Adrenal gland (tissue), 12 donors: ENCODE results near the gene LRP1. TPM values are rescaled to one million over a fixed set of nuclear protein-coding genes. Genes with fewer than 3 reads are reported as not detected.
A peak's percentile ranks its signal among the peaks of the same experiment; 100 is the strongest.

Experiments used
- DNase-seq, 7 donors: peaks; one replicate each; pipeline ENCODE4 v3.0.0-alpha.2; 2019 to 2020
- H3K27ac ChIP-seq, 5 donors: fragments of 200-600 bp; sonication (generic) in 4 of 5; 1 replicate in 3 of 5; 2 replicates in 2 of 5; pipeline versions ENCODE4 v1.5.1 to v1.8.0; 2016 to 2020; ENCODE audit warnings: mild to moderate bottlenecking in 1 of 5
- H3K27me3 ChIP-seq: fragments of 200-600 bp; 2 replicates; pipeline ENCODE4 v1.8.0; 2021
- H3K36me3 ChIP-seq, 2 donors: fragments of 200-600 bp; replicated peaks in 1 of 2; 1 replicate in 1 of 2; 2 replicates in 1 of 2; pipeline versions ENCODE4 v1.5.1 to v1.8.0; 2018 to 2022
- H3K4me1 ChIP-seq, 2 donors: fragments of 200-600 bp; replicated peaks in 1 of 2; 1 replicate in 1 of 2; 2 replicates in 1 of 2; pipeline versions ENCODE4 v1.5.1 to v1.8.0; 2018 to 2021
- H3K4me3 ChIP-seq, 4 donors: fragments of 200-600 bp; sonication (generic) in 3 of 4; one replicate each; pipeline ENCODE4 v1.5.1; 2016 to 2018
- H3K9me3 ChIP-seq, 3 donors: fragments of 200-600 bp; sonication (generic) in 1 of 3; replicated peaks in 1 of 3; 1 replicate in 2 of 3; 2 replicates in 1 of 3; pipeline versions ENCODE4 v1.5.1 to v1.8.0; 2016 to 2021
- CTCF ChIP-seq, 6 experiments: fragments of 450-650 bp in 4 of 6; fragments of 200-600 bp in 2 of 6; sonication (generic) in 1 of 6; IDR thresholded peaks; 1 replicate in 5 of 6; 2 replicates in 1 of 6; pipeline versions ENCODE4 v1.5.1 to v1.8.0; 2016 to 2021; ENCODE audit warnings: antibody characterized with exemption in 6 of 6, mild to moderate bottlenecking in 2 of 6, moderate library complexity in 1 of 6
- POLR2A ChIP-seq, 2 donors: fragments of 450-650 bp; IDR thresholded peaks; one replicate each; pipeline ENCODE4 v1.6.1; 2017; ENCODE audit warnings: antibody characterized with exemption in 2 of 2, mild to moderate bottlenecking in 2 of 2, moderate library complexity in 1 of 2
- WGBS, 4 donors: extraction: QIAGEN DNeasy Blood & Tissue Kit in 2 of 4; methylation state at CpG; one replicate each; pipeline versions ENCODE4 v1.1.5 to v1.1.7; 2013 to 2017; 5-methylcytosine and 5-hydroxymethylcytosine counted together
- intact Hi-C, 2 donors: fragments of 100-400 bp; cut with DNase I; formaldehyde crosslinking; loops; one replicate each; pipeline versions ENCODE4 v1.14.1 to v1.15.0; 2022 to 2023
- polyA plus RNA-seq, 3 donors: library from polyadenylated mRNA; stranded (reverse); fragments of 200-250 nt in 2 of 3; fragments of 350-450 nt in 1 of 3; fragmentation: Illumina TruSeq in 1 of 3; extraction: RNeasy Lipid Tissue Mini Kit (QIAGEN cat#74804) in 1 of 3; gene quantifications; one replicate each; pipeline ENCODE4 v1.2.3, GENCODE V29; 2013 to 2014
- total RNA-seq, 9 donors: library from RNA; depleted of rRNA in 4 of 9; stranded (reverse); fragments of >200 nt in 4 of 9; fragments of 120-200 nt in 1 of 9; fragmentation: NEBNext Ultra II Directional in 1 of 9; extraction: Animal tissue kit (Norgen Biotek cat#: 25700) in 1 of 9; gene quantifications; one replicate each; pipeline versions ENCODE4 v1.1.0 to v1.2.4, GENCODE V29; 2013 to 2023
- donor health status: healthy with polysubstance abuse.
- donor health status: Bipolar disorder and iron deficiency.
- donor health status: DM: yes; HTN: yes; CAD: no.
- donor health status: DM: no; HTN: no; CAD: no.
- donor health status: DM: no; HTN: no; CAD: no.
- donor health status: DM: yes; HTN: yes; CAD: no.

Gene LRP1
- total and polyA plus RNA-seq, 12 donors = 18.4 to 307 (median 138) TPM

GRCh38 chr12:57239587-57240065 is 111.3 kb downstream of the LRP1 start:
- H3K4me1 ChIP-seq = peaks cover 30 to 51% of the 10 kb centered on the region in 2 donors
- TF ChIP-seq POLR2A (IDR thresholded peaks at IDR 0.05) (no peak), CTCF (IDR thresholded peaks at IDR 0.05) (no peak)
- DNase-seq = no peak
- no peak overlapping the region for H3K27ac ChIP-seq
- intact Hi-C loops = loop anchor here in 1 of 2 donors (5.0 kb wide), 1 partner anchor 32 kb away; no protein-coding TSS in a partner anchor
- peak overlapping the region in 1 of 4 donors; percentile 60 for H3K4me3 ChIP-seq
- peaks cover 43% of the 10 kb centered on the region for H3K27me3 ChIP-seq
- WGBS, 4 donors = 2 to 5% (median 4%) methylated on average over 12 to 14 of the region's 14 CpGs
- H3K36me3 ChIP-seq = no peaks in the 10 kb centered on the region
- H3K9me3 ChIP-seq = no peaks in the 10 kb centered on the region

DNA sequence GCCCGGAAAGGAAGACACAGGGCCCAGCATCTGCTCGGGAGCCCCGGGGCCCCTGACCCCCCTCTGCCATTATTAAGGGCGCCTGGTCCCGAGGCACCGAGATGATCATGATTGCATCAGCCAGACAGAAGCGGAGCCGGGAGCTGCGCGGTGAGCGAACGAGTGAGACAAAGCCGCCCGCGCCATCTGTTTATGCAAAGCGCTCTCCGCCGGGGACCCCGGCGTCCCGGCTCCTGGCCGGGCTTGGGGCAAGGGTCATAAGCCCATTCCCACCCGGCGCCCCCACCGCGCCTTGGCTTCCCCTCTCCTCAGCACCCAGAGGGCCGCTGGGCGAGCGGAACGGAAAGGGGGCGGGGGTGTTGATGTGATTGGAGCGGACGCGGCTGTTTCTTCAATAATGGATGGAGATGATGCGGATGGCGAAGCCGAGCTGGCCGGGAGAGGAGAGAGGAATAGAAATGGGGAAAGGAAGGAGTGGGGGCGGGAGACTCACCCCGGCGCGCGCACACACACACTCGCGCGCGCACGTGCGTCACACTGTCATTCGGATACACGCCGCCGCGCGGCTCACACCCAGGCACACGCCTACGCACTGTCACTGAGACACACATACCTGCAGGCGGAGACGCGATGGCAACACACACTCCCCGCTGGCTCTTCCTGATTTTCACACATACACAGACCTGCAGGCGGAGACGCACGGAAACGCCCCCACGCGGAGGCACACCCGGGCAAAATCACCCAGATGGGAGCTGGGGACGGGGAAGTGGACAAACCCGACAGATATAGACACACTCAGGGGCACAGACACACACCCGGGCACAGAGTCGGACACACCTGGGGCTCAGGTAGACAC is 112.0 kb downstream of the LRP1 start:
- 1% methylated on average over 17 to 72 of the region's 72 CpGs for WGBS, 4 donors
- Histone ChIP-seq H3K4me1 (peaks cover 30 to 51% of the 10 kb centered on the region in 2 donors), H3K9me3 (no peaks in the 10 kb centered on the region), H3K4me3 (peak overlapping the region in 1 of 4 donors; percentile 60), H3K27me3 (peaks cover 43% of the 10 kb centered on the region), H3K36me3 (no peaks in the 10 kb centered on the region), H3K27ac (no peak overlapping the region)
- intact Hi-C loops = loop anchor here in 1 of 2 donors (5.0 kb wide), 1 partner anchor 33 kb away; no protein-coding TSS in a partner anchor
- DNase-seq = peak in 2 of 7 donors; percentile 45 to 85
- TF ChIP-seq CTCF (IDR thresholded peaks at IDR 0.05) (no peak), POLR2A (IDR thresholded peaks at IDR 0.05) (no peak)

DNA sequence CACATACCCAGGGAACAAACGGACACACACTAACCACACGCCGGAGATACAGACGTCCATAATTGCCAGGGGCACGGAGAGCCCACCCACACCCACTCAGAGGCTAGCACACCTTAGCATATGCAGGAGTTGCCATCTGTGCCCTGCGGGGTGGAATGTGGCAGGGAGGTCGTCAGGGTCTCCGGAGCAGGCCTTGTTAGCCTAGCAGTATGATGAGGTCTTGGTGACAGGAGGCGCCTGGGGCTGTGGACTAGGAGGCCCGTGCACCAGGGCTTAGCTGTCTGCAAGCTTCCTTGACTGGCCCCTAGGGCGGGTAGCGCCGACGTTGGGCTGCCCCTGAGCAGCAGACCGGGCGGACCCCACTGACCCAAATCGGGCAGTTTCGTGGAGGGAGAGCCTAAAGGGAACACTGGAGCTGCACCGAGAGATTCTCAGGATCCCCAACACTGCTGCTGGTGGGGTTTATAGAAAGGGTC is 112.7 kb downstream of the LRP1 start:
- Histone ChIP-seq H3K4me3 (peak overlapping the region in 1 of 4 donors; percentile 60), H3K4me1 (peaks cover 30 to 51% of the 10 kb centered on the region in 2 donors), H3K36me3 (no peaks in the 10 kb centered on the region), H3K27ac (no peak overlapping the region), H3K9me3 (no peaks in the 10 kb centered on the region), H3K27me3 (peaks cover 43% of the 10 kb centered on the region)
- 11 to 21% (median 17%) methylated on average over 7 to 19 of the region's 19 CpGs for WGBS, 4 donors
- TF ChIP-seq POLR2A (IDR thresholded peaks at IDR 0.05) (no peak), CTCF (IDR thresholded peaks at IDR 0.05) (no peak)
- no peak for DNase-seq
- intact Hi-C loops = loop anchor here in 1 of 2 donors (5.0 kb wide), 1 partner anchor 34 kb away; no protein-coding TSS in a partner anchor
